T-helper 1 cell (primary cell): Measurements from ENCODE around the gene PLET1.
A peak's percentile ranks its signal among the peaks of the same experiment; 100 is the strongest.

ENCODE experiments used
- DNase-seq, 5 donors: peaks; one replicate each; pipeline ENCODE4 v3.0.0-alpha.2; 2012 to 2020

PLET1 gene

DNA sequence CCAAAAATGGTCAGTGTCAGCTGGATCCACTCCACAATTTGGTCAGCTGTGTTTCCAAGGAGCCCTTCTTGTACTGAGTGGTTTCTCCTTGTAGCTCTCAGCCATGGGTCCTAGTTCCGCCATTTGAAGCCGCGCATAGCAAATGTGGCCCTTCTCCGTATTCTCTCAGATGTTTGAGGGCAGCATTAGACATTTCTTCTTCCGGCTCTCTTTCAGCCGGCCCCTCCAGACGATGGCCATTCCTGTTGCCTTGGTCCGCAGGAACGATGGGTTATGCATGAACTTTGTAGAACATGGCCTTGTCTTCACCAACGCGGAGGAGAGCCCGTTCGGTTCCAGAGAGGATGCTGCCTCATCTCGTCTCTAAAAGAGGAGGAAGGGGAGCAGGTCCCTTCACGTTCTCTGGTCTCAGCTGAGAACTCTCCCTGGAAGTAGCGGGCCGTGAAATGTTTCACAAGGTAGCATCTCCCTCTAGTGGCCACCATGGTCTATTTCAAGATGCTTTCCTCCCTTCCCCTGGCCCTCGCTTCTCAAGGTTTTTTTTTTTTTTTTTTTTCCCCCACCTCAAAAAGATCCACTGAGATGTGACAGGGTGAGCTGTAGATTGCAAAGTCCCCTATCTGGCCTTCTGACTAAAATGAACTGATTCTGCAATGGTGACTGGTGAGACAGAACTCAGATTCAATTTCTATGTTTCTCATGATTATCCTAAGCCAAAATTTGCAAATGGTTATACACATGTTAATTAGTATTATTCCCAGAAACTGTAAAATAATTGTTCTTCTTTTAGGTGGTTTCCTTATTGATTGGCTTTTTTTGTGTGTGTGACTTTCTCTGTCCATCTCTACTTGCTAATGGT is 19.8 kb upstream of the PLET1 start:
- peak; percentile 39 to 79 (median 57) for DNase-seq

DNA sequence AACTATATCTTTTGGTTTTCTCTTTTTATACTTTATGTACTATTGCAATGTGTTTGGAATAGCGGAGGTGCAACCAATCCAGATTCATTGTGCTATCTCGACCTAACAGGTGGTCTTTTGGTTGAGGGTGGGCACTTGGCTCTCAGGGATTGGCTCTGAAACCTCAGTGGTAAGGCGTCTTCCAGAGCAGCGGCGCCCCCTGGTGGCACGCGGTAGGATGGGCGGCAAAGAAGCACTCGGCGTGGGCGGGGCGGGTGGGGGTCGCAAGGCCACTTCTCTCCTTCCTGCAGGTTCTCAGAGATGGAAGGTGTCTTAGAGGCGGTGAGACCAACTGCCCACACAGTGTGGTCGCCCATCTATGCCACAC is 19.2 kb upstream of the PLET1 start:
- DNase-seq: peak; percentile 52 to 71 (median 64)

DNA sequence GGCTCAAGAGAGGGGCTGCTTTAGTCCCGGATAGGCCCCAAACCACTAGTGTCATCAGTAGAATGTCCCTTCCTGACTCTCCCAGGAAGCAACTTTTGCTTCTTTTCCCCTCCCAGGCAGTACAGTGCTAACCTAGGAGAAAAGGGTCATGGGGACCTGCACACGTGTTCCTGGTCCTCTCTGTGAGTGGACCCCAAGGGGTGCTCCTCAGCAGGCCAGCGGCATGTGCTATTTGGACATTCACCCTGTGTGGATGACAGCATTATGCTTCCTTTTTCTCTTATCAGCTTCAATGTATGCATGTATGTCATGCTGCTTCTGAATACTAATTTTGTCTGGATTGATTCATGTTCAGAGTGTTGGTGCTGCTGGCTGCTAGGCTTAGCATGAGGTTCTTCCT is 18.1 kb upstream of the PLET1 start:
- DNase-seq: no peak

DNA sequence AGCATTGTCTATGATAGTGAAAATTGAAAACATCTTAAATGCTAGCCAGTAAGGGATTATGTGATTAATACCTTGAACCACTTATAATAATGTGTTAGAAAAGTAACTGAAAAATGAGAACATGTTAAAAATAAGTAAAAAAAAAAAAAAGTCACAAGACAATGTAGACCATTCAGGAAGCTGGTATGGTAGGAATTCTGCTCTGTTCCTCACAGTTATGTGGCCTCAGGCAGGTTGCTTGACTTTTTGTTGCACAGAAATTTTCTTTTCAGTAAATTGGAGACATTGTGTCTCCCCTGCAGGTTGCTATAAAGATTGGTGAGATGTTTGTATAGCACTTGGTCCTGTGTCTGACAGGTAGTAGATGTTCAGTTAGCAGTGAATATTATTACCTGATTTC is 17.3 kb upstream of the PLET1 start:
- DNase-seq: no peak

DNA sequence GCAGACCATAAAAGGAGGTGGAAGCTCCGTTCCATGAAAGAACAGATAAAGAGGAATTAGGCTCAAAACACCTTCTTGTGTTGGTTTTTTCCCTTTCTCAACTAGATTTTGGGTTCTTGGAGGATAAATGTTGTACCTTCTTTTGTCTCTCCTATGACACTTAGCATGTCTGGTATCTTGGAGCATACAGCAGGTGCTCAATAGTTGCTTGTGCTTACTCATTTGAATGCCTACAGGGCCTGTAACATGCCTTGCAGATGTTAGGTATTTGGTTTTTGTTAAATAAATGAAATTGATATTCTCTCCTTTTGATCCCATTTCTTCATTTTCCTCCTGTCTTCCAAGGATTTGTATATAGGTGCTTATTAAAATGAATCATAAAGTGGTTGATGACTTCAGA is 16.4 kb upstream of the PLET1 start:
- DNase-seq: no peak

DNA sequence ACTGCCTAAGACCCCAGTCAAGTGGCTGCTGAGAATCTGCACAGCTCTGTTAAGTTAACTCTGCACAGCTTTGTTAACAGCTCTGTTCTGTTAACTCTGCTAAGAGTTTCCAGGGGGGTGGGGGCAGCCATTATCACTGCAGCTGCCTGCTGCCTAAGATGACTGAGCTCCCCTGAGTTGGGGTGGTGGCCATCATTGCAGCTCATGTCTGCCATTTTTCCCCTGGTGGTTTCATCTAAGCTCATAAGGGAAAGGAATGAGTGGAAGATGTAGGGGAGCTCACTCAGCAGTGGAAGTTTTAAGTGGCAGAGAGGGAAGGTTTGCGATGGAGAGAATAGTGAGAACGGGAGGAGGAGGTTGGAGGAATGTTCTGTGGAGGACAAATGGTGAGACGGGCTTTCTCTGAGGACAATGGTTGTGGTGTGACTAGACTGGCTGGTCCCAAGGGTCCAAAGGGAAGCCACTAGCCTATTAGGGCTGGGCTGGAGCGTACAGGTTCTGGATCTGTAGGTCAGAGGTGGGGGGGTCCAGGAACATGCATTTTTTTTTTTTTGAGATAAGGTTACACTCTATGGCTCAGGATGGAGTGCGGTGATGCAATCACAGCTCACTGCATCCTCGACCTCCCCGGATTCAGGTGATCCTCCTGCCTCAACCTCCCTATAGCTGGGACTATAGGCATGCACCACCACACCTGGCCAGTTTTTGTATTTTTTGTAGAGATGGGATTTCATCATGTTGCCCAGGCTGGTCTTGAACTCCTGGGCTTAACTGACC is 13.5 kb upstream of the PLET1 start:
- DNase-seq: no peak

DNA sequence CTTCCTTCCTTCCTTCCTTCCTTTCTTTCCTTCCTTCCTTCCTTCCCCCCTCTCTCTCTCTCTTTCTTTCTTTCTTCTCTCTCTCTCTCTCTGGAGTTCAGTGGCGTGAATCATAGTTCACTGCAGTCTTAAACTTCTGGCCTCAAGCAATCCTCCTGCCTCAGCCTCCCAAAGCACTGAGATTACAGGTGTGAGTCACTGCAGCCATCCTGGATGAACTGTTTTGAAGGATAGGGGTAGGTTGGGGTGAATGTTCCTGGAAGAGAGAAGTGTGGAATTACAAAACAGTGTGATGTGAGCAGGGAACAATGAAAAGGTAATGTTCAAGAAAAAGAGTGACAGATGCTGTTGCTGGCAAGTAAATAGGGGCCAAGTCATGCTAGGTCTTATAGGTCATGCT is 12.4 kb upstream of the PLET1 start:
- DNase-seq: no peak

DNA sequence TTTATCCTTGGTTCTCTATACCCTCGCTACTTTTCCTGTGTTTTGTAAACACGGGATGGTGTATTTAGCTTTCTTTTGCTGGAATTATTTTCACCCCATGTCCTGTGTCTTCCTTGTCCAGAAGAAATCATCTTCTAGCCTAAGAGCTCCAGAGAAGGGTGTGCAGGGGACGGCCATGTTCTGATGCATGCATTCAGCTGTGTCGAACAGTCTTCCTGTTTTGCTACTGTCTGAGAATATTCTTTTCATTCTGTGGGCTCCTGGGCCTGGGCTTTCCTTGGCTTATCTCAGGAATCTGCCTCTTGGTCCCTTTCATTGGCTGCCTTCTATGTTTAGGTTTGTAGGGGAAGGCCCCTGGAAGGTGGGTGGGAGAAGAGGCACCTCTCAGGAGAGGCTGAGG is 10.6 kb upstream of the PLET1 start:
- DNase-seq: no peak

DNA sequence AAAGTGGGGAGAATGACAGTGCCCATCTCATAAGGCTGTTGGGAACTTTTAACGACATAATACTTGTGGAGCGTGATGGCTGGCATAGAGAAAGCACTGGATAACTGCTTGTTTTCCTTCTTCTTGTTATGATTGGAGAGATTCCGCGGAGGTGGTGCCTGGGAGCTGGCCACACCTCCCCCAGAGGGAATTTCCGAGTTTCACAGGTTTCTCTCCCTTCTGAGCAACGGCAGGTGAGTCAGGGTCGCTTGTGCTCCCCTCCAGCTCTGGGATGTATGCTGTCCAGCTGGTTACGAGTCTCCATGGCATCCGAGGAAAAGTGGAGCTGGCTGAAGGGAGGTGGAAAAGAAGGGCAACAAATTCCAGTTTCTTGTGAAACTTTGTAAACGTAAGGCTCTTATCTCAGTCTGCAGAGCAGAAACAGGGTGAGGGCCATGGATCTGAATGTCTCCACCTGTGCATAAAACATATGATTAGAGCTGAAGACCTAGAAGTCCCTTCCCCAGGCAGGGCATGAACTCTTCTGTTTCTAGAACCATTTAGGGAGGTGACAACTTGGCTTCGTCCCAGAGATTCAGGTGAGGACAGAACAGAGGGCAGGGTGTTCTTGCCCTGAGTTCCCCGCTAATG is 10.0 kb upstream of the PLET1 start:
- DNase-seq: no peak

DNA sequence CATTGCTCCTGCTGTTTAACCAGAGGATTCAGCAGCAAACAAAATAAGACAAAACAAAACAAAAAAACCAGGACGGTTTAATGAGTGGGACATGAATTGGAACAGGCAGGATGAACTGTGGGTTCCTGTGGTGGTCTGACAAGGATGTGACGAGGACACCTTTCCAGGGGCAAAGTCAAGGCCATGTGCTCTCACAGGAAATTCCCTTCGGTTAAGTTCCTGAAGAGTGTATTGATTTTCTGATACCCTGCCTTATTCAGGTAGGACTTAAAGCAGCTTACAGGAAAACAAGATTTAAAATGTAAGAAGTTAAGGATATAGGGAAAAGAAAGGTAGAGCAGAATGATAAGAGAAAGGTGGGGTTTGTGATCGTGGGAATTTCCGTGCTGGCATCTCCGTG is 8.5 kb upstream of the PLET1 start:
- DNase-seq: no peak

DNA sequence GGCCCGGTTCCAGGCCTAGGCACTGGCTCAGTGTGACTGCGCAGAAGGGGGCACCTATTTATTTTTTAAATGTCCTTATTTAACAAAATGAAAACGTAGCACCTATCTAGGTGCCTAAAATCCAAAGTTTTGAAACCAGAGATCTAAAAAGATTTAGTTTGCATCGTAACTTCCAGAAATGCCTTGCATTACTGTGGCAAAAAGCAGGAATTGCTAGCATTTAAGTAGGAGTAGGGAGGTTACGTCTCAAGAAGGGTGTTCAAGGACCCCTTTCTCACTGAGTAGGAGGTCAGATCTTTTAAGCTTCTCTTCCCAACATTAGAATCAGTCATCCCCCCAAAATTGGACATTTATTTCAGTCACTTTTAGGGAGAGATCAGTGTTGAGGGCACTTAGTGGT is 7.7 kb upstream of the PLET1 start:
- no peak for DNase-seq

DNA sequence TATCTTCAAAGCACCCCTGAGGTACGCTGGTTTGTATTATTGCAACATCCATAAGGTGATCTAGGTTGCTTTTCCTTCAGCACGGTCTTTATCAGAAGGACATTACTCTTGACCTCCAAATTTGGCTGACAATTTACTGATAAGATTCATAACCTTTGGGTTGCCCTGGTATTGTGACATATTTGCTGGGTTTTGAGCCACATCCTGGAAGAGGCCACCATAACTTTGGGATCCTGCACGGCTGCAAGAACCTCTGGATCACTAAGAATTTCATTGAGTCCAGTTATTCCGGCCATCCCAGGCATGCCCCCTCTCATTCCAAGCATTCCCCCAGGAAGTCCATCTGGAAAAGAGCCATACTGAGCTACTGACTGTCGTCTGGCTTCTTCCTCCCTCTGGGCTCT is 6.5 kb upstream of the PLET1 start:
- DNase-seq: no peak

DNA sequence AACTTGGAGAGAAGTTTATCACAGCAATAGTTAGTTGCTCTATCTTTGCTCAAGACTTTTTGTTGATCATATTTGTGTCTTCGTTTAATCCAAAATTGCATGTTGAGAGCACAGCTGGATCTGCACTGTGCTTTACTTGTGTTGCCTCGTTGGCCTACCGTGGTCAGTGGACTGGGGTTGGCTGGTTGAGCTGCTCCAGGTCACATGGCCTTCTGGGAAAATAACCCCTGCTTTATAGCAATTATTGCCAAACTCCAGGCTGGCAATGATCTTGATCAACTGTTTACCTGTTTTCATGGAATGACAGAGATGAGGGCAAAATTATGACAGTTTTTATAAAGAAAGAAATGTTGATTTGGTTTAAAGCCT is 5.7 kb upstream of the PLET1 start:
- DNase-seq: no peak

DNA sequence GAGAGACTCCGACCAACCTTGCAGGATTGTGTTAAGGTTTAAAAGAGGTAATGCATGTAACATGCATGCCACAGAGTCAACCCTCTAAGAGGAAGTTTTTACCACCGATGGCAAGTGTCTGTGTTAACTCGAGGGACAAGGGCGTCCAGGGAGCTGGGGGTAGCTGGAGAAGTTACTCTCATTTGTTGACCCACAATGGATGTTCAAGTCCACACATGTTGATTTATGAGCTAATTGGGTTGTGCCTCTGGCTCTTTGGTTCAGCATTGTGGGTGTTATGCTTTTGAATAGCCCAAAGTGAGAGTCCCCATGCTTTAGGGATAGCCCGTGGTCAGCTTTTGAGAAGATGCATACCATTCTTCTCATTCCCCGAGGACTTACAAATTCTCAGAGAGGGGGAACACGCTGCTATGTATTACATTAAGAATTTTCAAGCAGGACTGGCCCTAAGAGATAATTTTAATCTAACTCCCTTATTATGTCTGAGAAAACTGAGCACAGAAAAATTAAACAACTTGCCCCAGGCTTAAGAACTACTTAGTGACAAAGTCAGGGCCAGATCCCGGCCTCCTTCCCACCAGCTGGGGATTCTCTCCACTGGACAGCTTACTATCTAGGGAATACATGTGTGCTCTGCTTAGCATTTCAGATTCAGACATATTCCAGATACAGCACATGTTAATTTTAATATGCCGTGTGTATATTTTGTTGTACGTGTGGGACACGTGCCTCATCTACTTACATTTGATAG is 5.2 kb upstream of the PLET1 start:
- DNase-seq: no peak

DNA sequence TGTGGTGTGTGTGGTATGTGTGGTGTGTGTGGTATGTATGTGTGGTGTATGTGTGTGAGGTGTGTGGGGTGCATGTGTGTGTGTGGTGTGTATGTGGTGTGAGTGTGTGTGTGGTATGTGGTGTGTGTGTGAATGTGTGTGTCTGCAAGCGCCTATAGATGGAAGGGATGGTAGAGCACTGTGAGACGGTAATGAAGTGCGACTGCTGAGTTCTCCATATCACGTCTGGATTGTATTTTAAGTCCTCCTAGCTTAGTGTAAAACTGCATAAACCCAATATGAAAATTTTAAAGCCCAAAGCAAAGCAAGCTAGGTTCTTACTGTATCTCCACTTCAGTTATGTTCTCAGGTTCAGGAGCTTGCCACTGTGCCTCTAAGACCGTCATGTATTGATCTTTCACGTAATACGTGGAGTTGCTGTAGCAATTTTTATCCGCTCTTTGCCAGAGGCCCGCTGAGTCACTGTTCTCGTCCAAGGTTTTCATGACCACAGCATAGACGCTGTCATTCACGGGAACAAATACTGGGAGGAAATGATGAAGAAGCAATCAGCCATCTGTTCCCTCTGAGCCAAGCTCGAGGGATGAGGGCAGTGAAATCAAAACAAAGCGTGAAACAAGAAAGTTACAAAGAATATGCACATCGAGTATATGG is 5.5 kb downstream of the PLET1 start:
- DNase-seq: no peak

DNA sequence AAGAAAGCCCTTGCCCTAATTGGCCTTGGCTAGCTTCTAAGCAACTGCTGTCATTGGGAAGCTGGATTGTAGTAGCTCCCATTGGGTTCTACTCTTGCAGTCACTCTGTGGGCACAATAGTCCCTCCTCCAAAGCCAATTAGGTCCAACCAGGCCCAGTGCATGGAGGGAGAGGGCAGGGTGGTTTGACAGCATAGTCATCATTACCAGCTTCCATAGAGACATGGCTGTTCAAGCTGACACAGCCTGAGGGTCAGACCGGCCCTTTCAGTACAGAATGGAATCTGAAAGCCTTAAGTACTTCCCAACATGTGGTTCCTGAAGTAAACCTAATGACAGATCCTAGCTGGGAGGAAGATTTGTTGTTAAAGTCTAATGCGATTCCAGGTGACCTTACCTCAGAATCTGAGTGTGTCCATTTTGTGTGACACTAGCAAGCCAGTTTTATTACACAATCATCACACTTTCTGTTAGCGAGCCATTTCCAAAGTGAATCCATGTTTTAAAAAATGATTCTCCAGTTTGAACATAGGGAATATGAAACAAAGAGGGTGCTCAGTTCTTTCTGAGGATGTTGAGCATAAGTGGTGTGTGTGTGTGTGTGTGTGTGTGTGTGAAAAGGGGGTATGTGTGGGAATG is 6.9 kb downstream of the PLET1 start:
- no peak for DNase-seq

DNA sequence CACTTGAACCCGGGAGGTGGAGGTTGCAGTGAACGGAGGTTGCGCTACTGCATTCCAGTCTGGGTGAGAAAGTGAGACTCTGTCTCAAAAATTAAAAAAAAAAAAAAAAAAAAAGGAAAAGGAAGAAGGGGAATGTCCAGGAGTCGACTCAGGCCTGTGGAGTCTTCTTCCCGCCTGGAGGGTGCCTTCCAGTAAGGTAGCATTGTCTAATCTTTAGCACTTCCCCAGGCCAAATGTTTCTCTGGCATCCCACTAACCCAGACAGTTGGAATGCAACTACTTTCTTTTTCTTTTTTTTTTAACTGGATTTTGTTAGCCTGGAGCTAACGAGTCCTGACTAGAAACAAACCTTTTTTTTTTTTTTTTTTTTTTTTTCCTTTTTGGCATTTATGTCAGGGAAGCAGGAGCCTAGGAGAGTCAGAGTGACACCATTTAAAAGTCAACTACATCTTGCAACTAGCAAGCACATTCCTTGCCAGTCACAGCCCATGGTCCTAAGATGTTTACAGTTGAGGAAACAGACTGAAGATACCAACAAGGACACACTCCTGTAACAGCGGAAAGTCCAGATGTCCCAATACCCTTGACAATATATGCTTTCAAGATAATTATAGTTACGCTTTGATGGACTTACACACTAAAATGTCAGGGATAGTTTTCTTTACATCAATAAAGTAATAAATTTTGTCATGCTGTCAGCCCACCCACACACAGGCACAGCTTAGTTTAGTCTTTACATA is 10.6 kb downstream of the PLET1 start:
- no peak for DNase-seq

DNA sequence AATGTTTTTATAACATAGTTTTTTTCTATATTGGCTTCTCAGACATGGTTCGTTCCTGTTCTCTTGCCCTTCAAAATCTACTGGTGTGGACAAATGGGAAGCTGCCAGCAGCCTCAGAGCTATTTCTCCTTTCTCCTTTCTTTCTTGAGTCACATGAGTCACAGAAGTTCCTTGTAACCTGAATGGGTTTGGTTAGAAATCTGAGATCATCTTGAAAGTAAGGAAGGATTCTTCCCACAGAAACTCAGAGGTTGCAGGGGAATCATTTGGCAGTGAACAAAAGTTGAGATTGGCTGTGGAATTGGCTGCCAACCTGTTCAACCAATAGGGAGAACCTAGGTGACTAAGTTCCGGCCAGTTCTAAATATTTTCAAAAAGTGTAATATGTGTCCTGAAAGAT is 12.5 kb downstream of the PLET1 start:
- DNase-seq: no peak

DNA sequence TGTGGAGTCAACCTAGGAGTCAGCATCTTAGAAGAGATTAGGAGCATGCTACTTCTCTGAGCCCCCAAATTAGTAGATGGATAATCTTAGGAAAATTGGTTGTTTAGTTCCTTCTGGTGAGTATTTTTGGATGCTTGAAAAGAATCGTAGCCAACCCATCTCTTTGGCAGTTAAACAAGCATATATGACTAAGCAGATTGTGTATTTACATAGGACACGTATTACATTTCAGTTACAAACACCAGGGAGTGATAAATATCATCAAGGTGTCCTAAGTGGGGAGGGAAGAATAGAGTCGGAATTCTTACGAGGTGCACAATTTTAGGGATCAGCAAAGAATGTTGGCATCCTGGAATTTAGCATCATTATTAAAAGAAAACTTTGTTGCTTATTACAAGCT is 13.5 kb downstream of the PLET1 start:
- no peak for DNase-seq

DNA sequence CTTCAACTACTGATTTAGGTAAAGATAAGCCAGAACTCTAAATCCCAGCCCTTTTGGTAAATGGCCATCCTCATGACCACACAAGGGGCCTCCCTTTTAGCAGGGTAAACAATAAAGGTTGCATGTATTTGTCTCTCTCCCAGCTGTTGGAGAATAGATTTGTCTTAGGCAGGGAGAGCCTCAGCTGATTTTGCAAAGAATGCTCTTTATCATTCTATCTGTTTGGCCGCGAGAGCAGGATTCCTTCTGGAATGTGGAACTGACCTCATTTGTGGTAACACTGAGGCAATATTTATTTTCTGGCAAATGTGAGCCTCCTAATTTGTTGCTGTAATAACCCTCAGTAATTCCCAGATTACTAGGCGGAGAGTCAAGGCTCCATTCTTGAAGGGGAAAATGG is 19.2 kb downstream of the PLET1 start:
- DNase-seq: no peak

DNA sequence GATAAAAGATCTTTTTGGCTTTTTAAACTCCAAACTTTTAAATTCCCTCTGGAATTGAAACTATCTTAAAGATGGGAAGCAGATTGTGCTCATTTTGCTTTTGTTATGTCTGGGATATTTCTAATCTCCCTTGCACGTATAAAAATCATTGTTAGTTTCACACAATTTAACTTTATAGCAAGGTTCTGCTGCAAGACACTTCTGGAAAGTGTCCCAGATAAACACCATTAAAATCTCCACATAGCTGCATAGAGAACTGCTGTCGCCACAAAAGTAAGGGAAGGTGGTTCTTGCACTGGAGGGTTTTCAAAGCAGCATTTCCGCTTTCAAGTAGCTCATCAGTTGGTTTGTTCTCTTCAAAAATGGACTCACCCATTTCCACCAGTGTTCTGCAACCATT is 22.6 kb downstream of the PLET1 start:
- DNase-seq: no peak
